GM19328 (cell line): ENCODE measurements around the gene BCL2L11.

Experiments
- ATAC-seq: cut with Tn5 transposase; IDR thresholded peaks from one replicate; pipeline ENCODE4 v1.9.1; 2021; ENCODE audit warnings: mild to moderate bottlenecking, moderate library complexity; ENCODE audit not compliant: unreplicated experiment

Gene BCL2L11

DNA sequence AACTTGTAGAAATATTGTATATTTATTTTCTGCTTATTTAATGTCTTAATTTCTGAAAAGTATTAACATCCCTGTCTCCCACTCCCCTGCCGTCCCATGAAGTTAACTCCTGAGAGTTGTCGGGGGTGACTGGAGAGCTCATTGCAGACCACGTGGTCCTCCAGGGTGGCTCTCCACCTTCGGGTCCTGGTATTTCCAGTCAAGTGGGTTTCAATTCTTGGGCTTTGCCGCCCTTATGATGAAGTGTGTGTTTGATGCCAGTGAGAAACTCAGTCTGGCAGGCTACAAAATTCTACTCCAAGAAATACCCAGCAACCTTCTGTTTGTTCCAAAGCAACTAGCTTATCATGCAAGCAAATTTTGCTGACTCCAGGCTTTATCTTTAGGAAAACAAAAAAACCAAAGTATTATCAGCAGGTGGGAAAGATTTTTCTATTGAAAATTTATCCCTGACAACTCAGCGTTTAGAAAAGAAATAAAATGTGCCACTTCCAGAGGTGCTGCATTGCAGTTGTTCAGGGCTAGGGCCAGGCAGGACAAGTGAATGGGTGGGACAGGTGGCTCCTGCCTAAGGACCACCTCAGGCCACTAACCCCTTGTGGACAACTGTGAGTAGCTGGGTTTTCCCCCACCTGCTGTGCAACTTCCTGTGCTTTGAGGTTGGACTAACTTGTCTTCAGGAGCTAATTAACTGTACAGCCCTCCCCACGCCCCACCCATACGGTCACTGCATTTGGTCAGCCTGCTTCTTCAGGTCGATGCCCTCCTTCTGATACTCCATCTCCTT is 46.6 kb downstream of the BCL2L11 start:
- no peak for ATAC-seq

GRCh38 chr2:111167863-111168162 is 47.1 kb downstream of the BCL2L11 start:
- ATAC-seq: no peak

GRCh38 chr2:111168528-111169239 is 48.0 kb downstream of the BCL2L11 start:
- ATAC-seq: no peak

DNA sequence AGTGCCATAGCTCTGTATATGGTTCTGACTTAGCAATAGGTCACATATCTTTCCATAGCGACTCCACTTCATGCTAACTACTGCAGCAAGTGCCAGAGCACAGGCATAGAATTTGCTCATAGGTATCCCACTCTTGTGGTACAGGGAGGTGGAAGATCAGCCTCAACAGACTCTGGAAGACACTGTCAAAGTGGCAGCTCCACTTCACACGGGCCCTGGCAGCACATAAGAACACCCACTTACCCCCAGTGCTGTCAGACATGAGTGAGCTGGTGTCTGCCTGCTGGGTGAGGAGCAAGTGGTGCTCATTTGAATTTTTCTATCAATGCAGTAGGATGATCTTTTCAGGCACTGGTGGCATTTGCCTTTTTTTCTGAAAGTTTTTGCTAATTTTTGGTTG is 48.6 kb downstream of the BCL2L11 start:
- ATAC-seq: no peak

- no peak for ATAC-seq
Observed at GRCh38 chr2:111169924-111170323, 49.2 kb downstream of the BCL2L11 start.

- ATAC-seq: no peak
Observed at GRCh38 chr2:111171337-111171930, 50.7 kb downstream of the BCL2L11 start.

GRCh38 chr2:111172666-111173065 is 52.0 kb downstream of the BCL2L11 start:
- ATAC-seq: no peak

- no peak for ATAC-seq
Observed at GRCh38 chr2:111173338-111173737, 52.6 kb downstream of the BCL2L11 start.

DNA sequence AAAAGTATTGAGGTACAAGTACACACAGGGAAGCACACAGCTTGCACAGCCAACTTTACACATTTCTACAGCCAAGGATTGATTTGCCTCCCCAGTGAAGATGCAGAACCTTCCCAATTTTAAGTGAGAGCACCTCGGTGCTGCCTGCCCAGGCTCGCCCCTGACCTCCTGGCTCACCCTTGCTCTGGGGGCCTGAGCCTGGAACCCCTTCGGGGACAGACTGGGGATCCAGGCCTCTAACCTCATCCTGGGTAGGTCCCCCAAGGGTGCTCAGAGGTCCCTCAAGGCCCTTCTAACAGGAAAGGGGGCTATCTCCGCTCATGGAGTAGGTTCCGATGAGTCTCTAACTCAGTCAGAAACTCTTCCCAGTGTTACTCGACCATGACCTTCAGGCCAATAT is 53.1 kb downstream of the BCL2L11 start:
- ATAC-seq: no peak

DNA sequence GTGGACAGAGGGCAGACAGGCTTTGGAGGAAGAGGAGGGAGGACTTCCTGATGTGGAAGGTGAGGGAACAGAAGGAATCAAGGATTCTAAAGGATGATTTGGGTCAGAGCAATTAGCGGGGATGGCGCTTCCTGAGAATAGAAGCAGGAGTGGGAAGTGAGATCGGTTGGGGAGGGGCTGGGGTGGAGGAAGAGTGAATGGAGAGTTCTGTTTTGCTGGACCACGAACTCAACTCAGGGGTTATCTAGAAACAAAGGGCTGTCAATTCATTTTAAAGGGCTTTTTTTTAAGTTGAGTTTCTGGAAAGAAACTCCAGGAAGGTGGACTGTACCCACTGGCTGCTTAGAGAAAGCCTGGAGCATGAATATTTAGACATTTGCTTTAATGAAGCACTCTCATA is 54.9 kb downstream of the BCL2L11 start:
- ATAC-seq: no peak

DNA sequence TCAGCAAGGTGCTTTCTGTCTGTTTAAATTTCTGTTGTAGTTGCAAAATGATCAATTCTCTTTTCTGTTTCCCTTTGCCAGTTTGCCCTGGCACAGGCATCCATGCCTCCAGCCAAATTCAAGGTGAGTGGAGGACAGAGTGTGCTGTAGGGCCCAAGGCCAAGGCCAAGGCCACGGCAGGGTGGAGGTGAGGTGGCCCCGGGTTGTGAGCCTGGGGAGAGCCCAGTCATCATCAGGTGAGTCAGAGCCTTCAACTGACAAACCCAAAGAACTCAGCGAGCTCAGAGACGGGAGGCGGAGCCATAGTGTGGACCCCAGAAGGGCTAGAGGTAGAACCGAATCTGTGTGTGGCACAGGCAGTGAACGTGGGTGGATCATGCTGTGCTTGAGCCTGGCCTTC is 55.7 kb downstream of the BCL2L11 start:
- ATAC-seq: no peak

DNA sequence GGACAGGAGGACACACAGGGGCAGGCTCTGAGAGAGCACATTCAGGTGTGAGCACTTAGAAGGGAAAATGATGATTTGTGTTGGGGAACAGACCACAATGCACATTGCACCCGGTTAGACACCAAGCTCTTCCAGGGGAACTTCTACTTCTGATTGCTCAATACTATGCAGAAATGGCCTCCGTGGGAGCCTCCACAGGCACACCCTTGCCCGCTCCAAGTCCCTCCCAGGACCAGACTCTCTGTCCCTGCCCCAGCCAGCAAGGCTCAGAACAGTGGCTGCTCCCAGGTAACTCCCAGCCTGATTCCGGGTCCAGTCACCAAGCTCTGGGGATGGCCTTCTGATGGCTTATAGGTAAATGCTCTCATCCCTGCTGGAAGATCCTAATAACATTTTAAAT is 56.2 kb downstream of the BCL2L11 start:
- ATAC-seq: no peak

- ATAC-seq: no peak
Observed at GRCh38 chr2:111178296-111178695, 57.6 kb downstream of the BCL2L11 start.

- ATAC-seq: no peak
Observed at GRCh38 chr2:111178730-111179405, 58.2 kb downstream of the BCL2L11 start.

DNA sequence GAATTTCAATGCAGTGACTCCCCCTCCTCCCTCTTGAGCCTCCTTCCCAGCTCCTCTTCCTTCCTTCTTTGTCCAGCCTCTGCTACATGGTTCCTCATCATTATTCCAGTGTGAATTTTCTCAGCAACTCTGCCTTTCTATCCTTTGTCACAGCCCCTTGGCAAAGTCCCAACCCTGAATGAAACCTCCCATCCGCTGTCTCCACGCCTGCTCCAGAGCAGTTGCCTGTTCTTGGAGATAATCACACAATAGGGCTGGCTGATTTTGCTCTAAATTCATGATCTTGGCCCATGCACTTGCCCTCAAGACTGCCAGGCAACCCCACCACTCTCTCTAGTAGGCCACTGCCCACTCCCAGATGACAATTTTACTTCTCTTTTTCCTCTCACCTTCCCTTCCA is 61.4 kb downstream of the BCL2L11 start:
- no peak for ATAC-seq

GRCh38 chr2:111182740-111183139 is 62.0 kb downstream of the BCL2L11 start:
- no peak for ATAC-seq

DNA sequence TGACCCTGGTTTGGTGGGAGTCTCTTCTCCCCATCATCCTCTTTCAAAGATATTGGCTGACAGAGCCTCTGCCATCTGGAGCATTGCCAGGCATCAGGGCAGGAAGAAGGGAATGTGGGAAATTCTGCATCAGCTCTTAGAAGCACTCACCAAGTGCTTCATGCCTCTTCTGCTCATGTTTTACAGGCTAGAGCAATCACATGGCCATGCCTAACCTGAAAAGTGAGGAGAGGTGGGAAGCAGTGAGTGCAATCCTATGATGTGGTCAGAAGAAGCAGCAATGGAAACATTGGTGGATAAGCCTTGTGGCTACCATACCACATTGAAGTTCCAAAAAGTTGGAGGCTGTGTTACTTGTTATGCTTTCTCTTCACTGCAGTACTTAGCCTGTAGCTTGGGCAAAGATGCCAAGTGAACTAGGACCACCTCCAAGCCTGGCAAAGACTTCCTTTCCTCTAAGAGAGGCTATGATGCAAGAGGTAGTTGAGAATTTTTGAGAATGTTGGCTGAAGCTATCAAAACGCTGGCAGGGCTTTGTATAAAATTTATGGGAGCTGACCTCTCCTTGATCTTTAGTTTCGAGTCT is 64.1 kb downstream of the BCL2L11 start:
- no peak for ATAC-seq

GRCh38 chr2:111185361-111186022 is 64.8 kb downstream of the BCL2L11 start:
- no peak for ATAC-seq

DNA sequence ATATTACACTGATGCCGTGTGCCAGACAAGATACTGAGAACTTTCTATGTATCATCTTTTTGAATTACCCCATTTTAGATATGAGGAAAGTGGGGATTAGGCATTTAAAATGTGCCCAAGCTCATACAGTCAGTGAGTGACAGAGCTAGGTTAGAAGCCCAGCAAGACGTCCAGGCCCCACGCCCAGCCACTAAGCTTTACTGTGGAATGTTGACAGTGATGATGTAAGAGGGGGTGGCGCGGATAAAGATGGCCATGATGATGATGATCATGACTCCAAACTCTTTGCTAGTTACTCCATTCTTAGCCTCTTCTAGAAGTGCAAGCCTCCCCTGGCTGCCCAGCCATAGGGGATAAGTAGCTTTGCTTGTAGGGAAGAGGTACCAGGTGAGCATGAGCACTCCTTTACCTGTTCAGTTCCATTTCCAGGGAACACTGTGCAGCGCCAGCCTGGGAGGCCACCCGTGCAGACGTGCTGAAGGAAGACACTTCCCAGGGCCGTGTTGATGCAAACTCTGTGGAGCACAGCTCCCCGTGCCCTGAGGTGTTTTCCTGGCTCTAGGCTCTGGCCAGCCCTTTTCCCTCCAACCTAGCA is 65.5 kb downstream of the BCL2L11 start:
- ATAC-seq: no peak

GRCh38 chr2:111186933-111187332 is 66.2 kb downstream of the BCL2L11 start:
- no peak for ATAC-seq
